Measurements from ENCODE around the gene PANK2. TPM values are rescaled to one million over a fixed set of nuclear protein-coding genes. Genes with fewer than 3 reads are reported as not detected.
"Not testable (repeated sequence)": the region's sequence is repeated elsewhere in the genome, so short reads cannot be mapped to it uniquely, and the experiment has no call there.

The PANK2 gene
- total RNA-seq, 1 donor from 2014 or later, result 61.6 TPM

- DNase-seq (ENCODE audit: low spot score), result no peak
These were observed 19.1 kb upstream of the PANK2 start for GRCh38 chr20:3869839-3870634.

- DNase-seq (ENCODE audit: low spot score), result no peak
These were observed 17.5 kb upstream of the PANK2 start for GRCh38 chr20:3871550-3872265.

- DNase-seq (ENCODE audit: low spot score), result no peak
These were observed 15.7 kb upstream of the PANK2 start for GRCh38 chr20:3873507-3873906.

GRCh38 chr20:3874194-3874844, 14.9 kb upstream of the PANK2 start:
- no peak for DNase-seq (ENCODE audit: low spot score)

GRCh38 chr20:3875378-3875974, 13.7 kb upstream of the PANK2 start:
- DNase-seq (ENCODE audit: low spot score), result no peak

GRCh38 chr20:3876000-3876399, 13.2 kb upstream of the PANK2 start:
- DNase-seq (ENCODE audit: low spot score), result no peak

- DNase-seq (ENCODE audit: low spot score), result no peak
These were observed 12.5 kb upstream of the PANK2 start for GRCh38 chr20:3876676-3877075.

GRCh38 chr20:3878921-3879274, 10.3 kb upstream of the PANK2 start:
- not testable (repeated sequence) for DNase-seq (ENCODE audit: low spot score)

GRCh38 chr20:3885715-3886114, 3.5 kb upstream of the PANK2 start:
- no peak for DNase-seq (ENCODE audit: low spot score)

GRCh38 chr20:3887876-3888620, 1.1 kb upstream of the PANK2 start:
- no peak for DNase-seq (ENCODE audit: low spot score)

- DNase-seq (ENCODE audit: low spot score), result no peak
These were observed 556 bp downstream of the PANK2 start for GRCh38 chr20:3889489-3890397.

GRCh38 chr20:3890398-3890751, 1.2 kb downstream of the PANK2 start:
- peak; percentile 35 for DNase-seq (ENCODE audit: low spot score)

GRCh38 chr20:3890999-3891929, 2.1 kb downstream of the PANK2 start:
- no peak for DNase-seq (ENCODE audit: low spot score)

GRCh38 chr20:3894796-3895195, 5.6 kb downstream of the PANK2 start:
- DNase-seq (ENCODE audit: low spot score), result no peak

- no peak for DNase-seq (ENCODE audit: low spot score)
These were observed 7.1 kb downstream of the PANK2 start for GRCh38 chr20:3896302-3896701.

- no peak for DNase-seq (ENCODE audit: low spot score)
These were observed 7.8 kb downstream of the PANK2 start for GRCh38 chr20:3896853-3897583.

GRCh38 chr20:3898181-3898580, 9.0 kb downstream of the PANK2 start:
- DNase-seq (ENCODE audit: low spot score), result not testable (repeated sequence)

GRCh38 chr20:3898639-3899038, 9.5 kb downstream of the PANK2 start:
- no peak for DNase-seq (ENCODE audit: low spot score)

GRCh38 chr20:3900187-3900604, 11.0 kb downstream of the PANK2 start:
- DNase-seq (ENCODE audit: low spot score), result no peak

All from umbilical cord (tissue), 2 donors.